Transverse colon (tissue), 4 donors: ENCODE data around the gene SUSD4.

ENCODE experiments used
- POLR2A ChIP-seq: fragments of 450-650 bp; IDR thresholded peaks from one replicate; pipeline ENCODE4 v1.6.1; 2016; ENCODE audit warnings: antibody characterized with exemption, mild to moderate bottlenecking, moderate library complexity
- POLR2AphosphoS5 ChIP-seq, 3 donors: sonication (generic); formaldehyde crosslinking; IDR thresholded peaks; one replicate each; pipeline ENCODE4 v1.6.1; 2016; ENCODE audit warnings: antibody characterized with exemption in 3 of 3
- TF ChIP-seq, protein P1 (sequence below), 5 experiments: fragments of 200-600 bp in 3 of 5; fragments of 450-650 bp in 2 of 5; sonication (generic) in 3 of 5; IDR thresholded peaks; 1 replicate in 2 of 5; 2 replicates in 3 of 5; pipeline ENCODE4 v1.5.1; 2016 to 2017; ENCODE audit warnings: antibody characterized with exemption in 5 of 5, inconsistent platforms in 3 of 5, mild to moderate bottlenecking in 2 of 5, moderate library complexity in 1 of 5

- TF ChIP-seq, protein P1, sequence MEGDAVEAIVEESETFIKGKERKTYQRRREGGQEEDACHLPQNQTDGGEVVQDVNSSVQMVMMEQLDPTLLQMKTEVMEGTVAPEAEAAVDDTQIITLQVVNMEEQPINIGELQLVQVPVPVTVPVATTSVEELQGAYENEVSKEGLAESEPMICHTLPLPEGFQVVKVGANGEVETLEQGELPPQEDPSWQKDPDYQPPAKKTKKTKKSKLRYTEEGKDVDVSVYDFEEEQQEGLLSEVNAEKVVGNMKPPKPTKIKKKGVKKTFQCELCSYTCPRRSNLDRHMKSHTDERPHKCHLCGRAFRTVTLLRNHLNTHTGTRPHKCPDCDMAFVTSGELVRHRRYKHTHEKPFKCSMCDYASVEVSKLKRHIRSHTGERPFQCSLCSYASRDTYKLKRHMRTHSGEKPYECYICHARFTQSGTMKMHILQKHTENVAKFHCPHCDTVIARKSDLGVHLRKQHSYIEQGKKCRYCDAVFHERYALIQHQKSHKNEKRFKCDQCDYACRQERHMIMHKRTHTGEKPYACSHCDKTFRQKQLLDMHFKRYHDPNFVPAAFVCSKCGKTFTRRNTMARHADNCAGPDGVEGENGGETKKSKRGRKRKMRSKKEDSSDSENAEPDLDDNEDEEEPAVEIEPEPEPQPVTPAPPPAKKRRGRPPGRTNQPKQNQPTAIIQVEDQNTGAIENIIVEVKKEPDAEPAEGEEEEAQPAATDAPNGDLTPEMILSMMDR (IDR thresholded peaks at IDR 0.05) = no peak
- TF ChIP-seq POLR2AphosphoS5 (IDR thresholded peaks at IDR 0.05) (no peak), POLR2A (no peak)
These were observed 47.3 kb upstream of the SUSD4 start for GRCh38 chr1:223411309-223411708.
